ENCODE data around the gene MAEL. TPM values are rescaled to one million over a fixed set of nuclear protein-coding genes. Genes with fewer than 3 reads are reported as not detected.

The MAEL gene
- total RNA-seq, result 0.56 TPM in 1 of 3 replicates, not detected in the others
- long read RNA-seq, result 0 reads

- no peaks in the 10 kb centered on the region for H3K36me3 Mint-ChIP-seq (ENCODE audit: low read depth)
- H3K4me3 Mint-ChIP-seq (ENCODE audit: unreplicated experiment), result no peak within 1 kb of the TSS
- DNase-seq (ENCODE audit: low spot score), result no peak
- no peak for TF ChIP-seq CTCF (IDR thresholded peaks at IDR 0.05)
- peaks cover 55% of the 10 kb centered on the region for H3K27me3 Mint-ChIP-seq (ENCODE audit: low read depth)
- H3K27ac Mint-ChIP-seq (ENCODE audit: unreplicated experiment), result no peak within 1 kb of the TSS
- H3K4me1 Mint-ChIP-seq (ENCODE audit: low read depth), result no peaks in the 10 kb centered on the region
- H3K9me3 Mint-ChIP-seq (ENCODE audit: low read depth), result no peaks in the 10 kb centered on the region
Observed at GRCh38 chr1:166988974-166989515, at the start of gene MAEL. TSS of gene MAEL (plus strand) at chr1:166989280. CDS start at chr1:166989353, 73 bp downstream.

- Mint-ChIP-seq H3K27me3 (ENCODE audit: low read depth) (peaks cover 1% of the 10 kb centered on the region), H3K4me1 (ENCODE audit: low read depth) (peaks cover 11% of the 10 kb centered on the region), H3K9me3 (ENCODE audit: low read depth) (no peaks in the 10 kb centered on the region), H3K36me3 (ENCODE audit: low read depth) (no peaks in the 10 kb centered on the region), H3K4me3 (ENCODE audit: unreplicated experiment) (no peak overlapping the region), H3K27ac (ENCODE audit: unreplicated experiment) (no peak overlapping the region)
- TF ChIP-seq CTCF (IDR thresholded peaks at IDR 0.05), result no peak
- no peak for DNase-seq (ENCODE audit: low spot score)
Observed at GRCh38 chr1:166939741-166940375, 49.2 kb upstream of the MAEL start.

DNA sequence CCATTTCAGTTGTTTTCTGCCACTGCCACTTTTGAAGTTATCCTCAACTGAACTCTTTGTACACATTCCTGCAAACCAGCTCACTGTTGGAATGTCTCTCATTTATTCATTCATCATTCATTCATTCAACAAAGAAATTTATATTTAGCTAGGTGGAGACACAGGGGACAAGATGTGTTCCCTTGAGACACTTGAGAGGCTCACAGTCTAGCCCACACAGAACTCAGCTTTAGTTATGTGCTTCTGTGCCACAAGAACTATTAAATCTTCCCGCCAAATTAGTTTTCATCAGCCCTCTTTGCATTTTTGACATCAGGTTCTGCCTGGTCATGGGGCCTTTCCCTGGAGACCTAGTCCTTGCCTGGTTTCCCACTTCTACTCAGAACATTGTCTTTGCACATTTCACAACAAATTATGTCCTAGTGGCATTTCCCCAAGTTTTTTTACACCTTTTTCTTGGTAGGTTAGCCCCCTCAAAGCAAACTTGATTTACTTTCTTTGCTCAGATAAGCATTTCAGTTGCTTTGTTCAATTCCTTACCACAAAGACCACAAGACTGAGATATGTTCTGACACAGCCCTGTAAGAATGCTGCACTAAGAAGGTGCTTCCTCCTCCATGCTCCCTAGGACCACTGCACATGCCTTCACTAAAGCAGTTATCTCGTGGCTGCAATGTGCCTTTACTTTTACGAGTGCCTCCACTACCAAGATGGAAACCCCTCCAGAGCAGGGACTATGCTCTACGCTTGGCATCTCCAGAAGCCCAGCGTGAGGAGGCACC lies 44.7 kb upstream of the MAEL start:
- no peaks in the 10 kb centered on the region for H3K9me3 Mint-ChIP-seq (ENCODE audit: low read depth)
- H3K27me3 Mint-ChIP-seq (ENCODE audit: low read depth), result no peaks in the 10 kb centered on the region
- no peak overlapping the region for H3K27ac Mint-ChIP-seq (ENCODE audit: unreplicated experiment)
- no peak overlapping the region for H3K4me3 Mint-ChIP-seq (ENCODE audit: unreplicated experiment)
- H3K4me1 Mint-ChIP-seq (ENCODE audit: low read depth), result peaks cover 21% of the 10 kb centered on the region
- no peak for TF ChIP-seq CTCF (IDR thresholded peaks at IDR 0.05)
- no peak for DNase-seq (ENCODE audit: low spot score)
- H3K36me3 Mint-ChIP-seq (ENCODE audit: low read depth), result no peaks in the 10 kb centered on the region

- H3K4me3 Mint-ChIP-seq (ENCODE audit: unreplicated experiment), result peak overlapping the region; percentile 69
- no peak for TF ChIP-seq CTCF (IDR thresholded peaks at IDR 0.05)
- no peaks in the 10 kb centered on the region for H3K27me3 Mint-ChIP-seq (ENCODE audit: low read depth)
- DNase-seq (ENCODE audit: low spot score), result peak; percentile 92
- H3K36me3 Mint-ChIP-seq (ENCODE audit: low read depth), result no peaks in the 10 kb centered on the region
- H3K4me1 Mint-ChIP-seq (ENCODE audit: low read depth), result peaks cover 35% of the 10 kb centered on the region
- no peaks in the 10 kb centered on the region for H3K9me3 Mint-ChIP-seq (ENCODE audit: low read depth)
- H3K27ac Mint-ChIP-seq (ENCODE audit: unreplicated experiment), result no peak overlapping the region
Observed at GRCh38 chr1:166947398-166948043, 41.6 kb upstream of the MAEL start.

GRCh38 chr1:166948856-166949350 lies 40.2 kb upstream of the MAEL start:
- no peaks in the 10 kb centered on the region for H3K36me3 Mint-ChIP-seq (ENCODE audit: low read depth)
- H3K27ac Mint-ChIP-seq (ENCODE audit: unreplicated experiment), result no peak overlapping the region
- TF ChIP-seq CTCF (IDR thresholded peaks at IDR 0.05), result no peak
- no peaks in the 10 kb centered on the region for H3K9me3 Mint-ChIP-seq (ENCODE audit: low read depth)
- no peak overlapping the region for H3K4me3 Mint-ChIP-seq (ENCODE audit: unreplicated experiment)
- H3K27me3 Mint-ChIP-seq (ENCODE audit: low read depth), result no peaks in the 10 kb centered on the region
- no peak for DNase-seq (ENCODE audit: low spot score)
- peaks cover 39% of the 10 kb centered on the region for H3K4me1 Mint-ChIP-seq (ENCODE audit: low read depth)

All from chondrocyte (in vitro differentiated cells).